Measurements from ENCODE around the gene MEG3.

The MEG3 gene

DNA sequence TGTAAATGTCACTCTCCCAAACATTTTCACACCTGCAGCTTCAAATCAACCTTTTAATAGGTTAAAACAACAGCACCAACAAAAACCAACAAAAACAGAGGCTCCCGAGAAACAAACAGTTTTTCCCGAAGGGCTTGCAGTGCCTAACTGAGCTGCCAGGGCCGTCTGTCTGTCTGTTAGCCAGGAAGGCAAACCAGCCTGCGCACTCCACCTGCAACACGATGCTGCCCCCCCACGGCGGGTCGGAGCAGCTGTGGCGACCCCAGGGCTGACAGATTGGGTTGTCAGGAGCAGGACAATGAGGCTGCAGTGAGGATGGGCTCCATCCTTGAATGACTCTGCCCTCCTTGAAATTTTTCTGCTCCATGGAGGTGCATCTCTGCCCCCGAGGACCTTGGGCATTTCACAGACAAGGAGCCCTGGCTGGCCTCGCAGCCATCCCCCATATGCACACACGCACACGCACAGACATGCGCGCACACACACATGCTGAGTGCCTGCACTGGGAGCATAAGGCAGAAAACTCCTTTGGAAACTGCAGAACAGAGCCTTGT, 75.0 kb downstream of the MEG3 start:
- no peak for DNase-seq

DNA sequence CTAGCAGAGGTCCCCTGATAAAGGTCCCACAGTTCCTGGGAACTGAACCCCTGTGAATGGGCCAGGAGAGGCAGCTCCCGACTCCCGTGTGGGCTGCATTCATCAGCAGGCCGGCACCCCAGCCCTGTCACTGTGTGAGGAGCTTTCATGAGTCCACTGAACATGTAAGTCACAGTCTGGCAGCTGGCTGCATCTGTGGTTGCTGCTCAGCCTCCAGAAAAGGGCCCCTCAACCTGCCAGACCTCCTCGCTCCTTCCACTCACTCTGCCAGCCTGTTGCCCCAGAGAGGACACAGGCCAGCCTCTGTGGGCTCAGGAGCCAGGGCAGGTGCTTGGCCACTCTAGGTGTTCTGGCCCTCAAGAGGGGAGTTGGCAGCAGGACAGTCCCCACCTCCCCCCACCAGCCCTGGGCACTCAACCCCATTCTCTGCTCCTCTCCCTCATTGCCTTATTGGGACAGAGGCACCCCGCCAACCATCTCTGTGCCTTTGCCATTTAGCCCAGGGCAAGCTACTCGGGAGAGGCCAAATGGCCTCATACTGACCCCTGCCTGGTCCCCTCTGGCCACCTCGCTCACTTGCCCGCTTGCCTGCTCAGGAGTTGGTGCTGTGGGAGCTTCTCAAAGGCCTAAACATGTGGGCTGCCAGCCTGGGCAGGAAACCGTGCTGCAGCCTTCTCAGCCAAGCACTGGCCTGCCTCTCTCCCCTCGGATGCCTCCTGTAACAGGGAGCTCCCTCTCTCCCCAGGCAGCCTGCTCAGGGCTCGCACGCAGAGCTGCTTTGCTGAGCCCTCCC, 75.7 kb downstream of the MEG3 start:
- no peak for DNase-seq

DNA sequence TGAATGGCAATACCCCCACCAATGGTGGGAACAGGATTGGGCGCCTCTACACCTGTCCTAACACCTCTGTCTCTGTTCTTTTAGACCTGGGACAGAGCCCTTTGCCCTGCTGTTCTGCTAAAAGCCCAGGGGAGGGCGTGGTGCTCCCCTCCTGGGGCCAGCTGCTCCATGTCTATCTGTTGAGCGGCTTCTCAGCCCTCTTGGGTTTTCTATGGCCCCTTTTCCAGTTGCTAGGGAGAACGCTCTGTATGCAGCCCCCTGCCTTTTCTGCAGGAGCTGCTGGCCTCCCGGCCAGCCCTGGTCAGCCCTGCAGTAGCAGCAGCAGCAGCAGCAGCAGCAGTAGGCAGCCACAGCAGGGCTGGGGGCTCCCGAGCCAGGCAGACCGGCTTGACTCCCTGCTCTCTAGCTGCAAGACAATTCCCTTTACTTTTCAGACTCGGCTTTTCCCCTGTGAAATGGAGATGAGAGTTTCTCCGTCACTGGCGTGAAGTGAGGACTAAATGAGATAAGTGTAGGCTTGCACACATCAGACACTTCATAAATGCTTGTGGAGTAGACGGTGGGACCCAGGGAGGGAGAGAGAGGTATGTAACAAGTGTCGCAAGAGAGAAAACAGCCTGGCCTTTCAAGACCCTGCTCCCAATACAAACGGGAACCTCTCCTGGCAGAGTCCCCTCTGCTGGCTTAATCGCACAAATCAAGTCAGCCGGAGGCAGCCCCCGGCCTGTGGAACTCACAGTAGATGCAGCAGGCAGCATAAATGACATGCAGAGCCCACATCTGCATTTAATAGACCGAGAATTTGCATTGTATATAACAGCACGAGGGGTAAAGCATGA, 76.6 kb downstream of the MEG3 start:
- DNase-seq, result no peak

GRCh38 chr14:100903134-100903468, 77.2 kb downstream of the MEG3 start:
- no peak for DNase-seq

- no peak for DNase-seq
Observed at GRCh38 chr14:100903672-100904185, 77.8 kb downstream of the MEG3 start, which contains the start of gene RTL1. TSS of gene RTL1 (minus strand) at chr14:100903722. CDS start at chr14:100884788, 18,934 bp downstream.

- no peak for DNase-seq
Observed at GRCh38 chr14:100904307-100905087, 78.6 kb downstream of the MEG3 start.

- no peak for DNase-seq
Observed at GRCh38 chr14:100905166-100905565, 79.2 kb downstream of the MEG3 start.

DNA sequence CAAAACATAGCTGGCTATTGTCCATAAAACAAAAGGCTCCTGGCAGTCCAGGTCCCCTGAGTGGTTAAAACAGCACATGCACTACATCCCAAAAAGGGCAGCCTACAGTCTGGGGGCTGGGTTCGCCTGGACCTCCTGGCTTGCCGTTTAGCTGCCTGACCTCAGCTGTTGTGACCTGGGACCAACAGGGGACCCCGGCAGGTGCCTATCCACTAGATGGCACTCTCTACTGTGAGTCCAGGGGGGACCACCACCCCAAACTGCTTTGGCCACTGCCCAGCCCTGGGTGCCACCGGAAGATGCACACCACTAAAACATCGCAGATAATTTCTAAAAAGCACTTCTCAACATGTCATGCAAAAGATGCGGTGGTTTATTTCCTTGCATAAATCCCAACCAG, 80.5 kb downstream of the MEG3 start:
- no peak for DNase-seq

DNA sequence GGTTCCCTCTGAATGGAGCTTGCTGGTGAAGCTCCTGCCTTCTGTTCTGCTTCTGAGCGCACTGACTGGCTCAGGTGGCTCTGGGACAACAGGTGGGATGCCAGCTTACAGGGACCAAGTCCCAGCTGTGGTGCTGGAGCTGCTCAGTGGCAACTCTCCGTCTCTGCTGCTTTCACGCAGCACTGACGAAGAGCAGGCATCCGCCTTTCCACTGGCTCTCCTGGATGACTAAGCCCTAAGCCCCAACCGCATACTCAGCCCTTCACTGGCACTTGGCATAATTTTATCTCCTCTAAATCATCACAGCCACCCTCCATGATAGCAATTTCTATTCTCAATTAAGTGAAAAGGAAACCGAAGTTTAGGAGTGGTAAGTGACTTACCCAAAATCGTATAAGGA, 81.3 kb downstream of the MEG3 start:
- no peak for DNase-seq

DNA sequence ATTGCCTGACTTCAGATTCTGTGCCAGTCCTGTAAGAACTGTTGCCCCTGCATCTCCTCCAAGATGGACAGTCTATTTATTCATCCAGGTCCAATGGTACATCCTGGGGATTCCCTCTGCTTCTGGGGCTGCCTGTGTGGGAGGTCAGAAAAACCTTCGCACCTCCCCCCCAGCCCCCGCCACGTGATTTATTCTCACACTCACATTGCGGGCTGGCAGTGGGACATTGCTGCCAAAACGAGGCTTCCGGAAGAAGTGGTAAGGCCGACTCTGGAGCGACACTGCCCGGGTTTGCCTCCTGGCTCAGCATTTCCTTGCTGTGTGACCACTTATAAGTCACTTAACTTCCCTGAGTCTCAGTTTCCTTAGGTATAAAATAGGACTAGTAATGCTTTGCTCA, 83.5 kb downstream of the MEG3 start:
- no peak for DNase-seq
